OCI-LY7 (cell line): ENCODE data around the gene SHISA5. TPM values are rescaled to one million over a fixed set of nuclear protein-coding genes. Genes with fewer than 3 reads are reported as not detected.

ENCODE experiments used
- BruUV-seq: library from RNA; stranded (reverse); fragments of 400-500 nt; replicated peaks from 2 replicates; lab custom pipeline; 2021; lab: Mats Ljungman, UMichigan
- CTCF ChIA-PET: fragments of 300-600 bp; sonication (Branson Sonifier 250); formaldehyde crosslinking; loops from one replicate; lab custom pipeline; 2022; ENCODE audit warnings: antibody characterized with exemption; ENCODE audit not compliant: unreplicated experiment; lab: Charles Lee
- POLR2A ChIA-PET: fragments of 300-600 bp; sonication (Branson Sonifier 250); formaldehyde crosslinking; loops from one replicate; lab custom pipeline; 2022; ENCODE audit warnings: antibody characterized with exemption; lab: Charles Lee
- DNase-seq: peaks from one replicate; pipeline ENCODE4 v3.0.0-alpha.2; 2015; ENCODE audit warnings: low spot score
- H2AFZ ChIP-seq: fragments of 200-600 bp; sonication (generic), shearing (Covaris generic); 2 replicates; pipeline ENCODE4 v1.6.1; 2014; ENCODE audit warnings: mild to moderate bottlenecking, antibody characterized with exemption, low read length, moderate library complexity
- H3K27ac ChIP-seq: fragments of 200-600 bp; sonication (generic); 2 replicates; pipeline ENCODE4 v1.5.1; 2014; ENCODE audit warnings: mixed run types, low read depth, mild to moderate bottlenecking, moderate library complexity, low read length, inconsistent platforms; ENCODE audit not compliant: poor library complexity, severe bottlenecking
- H3K36me3 ChIP-seq: fragments of 200-600 bp; sonication (generic); 2 replicates; pipeline ENCODE4 v1.6.1; 2014; ENCODE audit warnings: mild to moderate bottlenecking, antibody characterized with exemption, low read length, moderate library complexity, mixed read lengths; ENCODE audit not compliant: insufficient read depth
- H3K4me1 ChIP-seq: fragments of 200-600 bp; sonication (generic); 2 replicates; pipeline ENCODE4 v1.5.1; 2014; ENCODE audit warnings: mild to moderate bottlenecking, low read length; ENCODE audit not compliant: insufficient read depth, poor library complexity, severe bottlenecking
- H3K4me2 ChIP-seq: fragments of 200-600 bp; sonication (generic); 2 replicates; pipeline ENCODE4 v1.6.1; 2014; ENCODE audit warnings: mild to moderate bottlenecking, low read length
- H3K4me3 ChIP-seq: fragments of 200-600 bp; sonication (generic); 2 replicates; pipeline ENCODE4 v1.5.1; 2014; ENCODE audit warnings: mild to moderate bottlenecking, low read depth, low read length; ENCODE audit not compliant: poor library complexity, severe bottlenecking
- H3K79me2 ChIP-seq: fragments of 200-600 bp; sonication (generic); 2 replicates; pipeline ENCODE4 v1.6.1; 2016; ENCODE audit warnings: low read depth, mild to moderate bottlenecking, low read length, moderate library complexity, mixed read lengths; ENCODE audit not compliant: insufficient read depth
- H3K9me2 ChIP-seq: fragments of 200-600 bp; sonication (generic); 2 replicates; pipeline ENCODE4 v1.6.1; 2016; ENCODE audit warnings: mild to moderate bottlenecking, low read length, mixed read lengths; ENCODE audit not compliant: insufficient read depth
- H3K9me3 ChIP-seq: fragments of 200-600 bp; sonication (generic); 2 replicates; pipeline ENCODE4 v1.6.1; 2014; ENCODE audit warnings: mild to moderate bottlenecking, mixed run types, low read length, mixed read lengths
- H4K20me1 ChIP-seq: fragments of 200-600 bp; sonication (generic); 2 replicates; pipeline ENCODE4 v1.6.1; 2014; ENCODE audit warnings: mild to moderate bottlenecking, antibody characterized with exemption, low read length, moderate library complexity, mixed read lengths; ENCODE audit not compliant: insufficient read depth
- EZH2phosphoT487 ChIP-seq: fragments of 200-600 bp; sonication (generic); IDR thresholded peaks from 2 replicates; pipeline ENCODE4 v1.6.1; 2018; ENCODE audit warnings: low read depth, borderline replicate concordance, mild to moderate bottlenecking, mixed run types, antibody characterized with exemption, low read length, moderate library complexity, mixed read lengths
- intact Hi-C: fragments of 100-400 bp; cut with micrococcal nuclease; formaldehyde crosslinking; loops from one replicate; pipeline ENCODE4 v1.10.0; 2022; ENCODE audit not compliant: unreplicated experiment
- total RNA-seq, 2 experiments: library from RNA; depleted of rRNA in 1 of 2; stranded (reverse); fragments of >200 nt in 1 of 2; shearing (Covaris generic) in 1 of 2; gene quantifications; 2 replicates each; pipeline ENCODE4 v1.2.3, GENCODE V29; 2014 to 2022
- TF ChIP-seq, protein P1 (sequence below): fragments of 200-600 bp; sonication (generic); conservative IDR thresholded peaks from 2 replicates; pipeline ENCODE4 v1.5.1; 2014; ENCODE audit warnings: mild to moderate bottlenecking, antibody characterized with exemption, low read length, moderate library complexity, mixed read lengths

Gene SHISA5
- total RNA-seq, 2 experiments from 2014 or later: 97.3 to 102 TPM

DNA sequence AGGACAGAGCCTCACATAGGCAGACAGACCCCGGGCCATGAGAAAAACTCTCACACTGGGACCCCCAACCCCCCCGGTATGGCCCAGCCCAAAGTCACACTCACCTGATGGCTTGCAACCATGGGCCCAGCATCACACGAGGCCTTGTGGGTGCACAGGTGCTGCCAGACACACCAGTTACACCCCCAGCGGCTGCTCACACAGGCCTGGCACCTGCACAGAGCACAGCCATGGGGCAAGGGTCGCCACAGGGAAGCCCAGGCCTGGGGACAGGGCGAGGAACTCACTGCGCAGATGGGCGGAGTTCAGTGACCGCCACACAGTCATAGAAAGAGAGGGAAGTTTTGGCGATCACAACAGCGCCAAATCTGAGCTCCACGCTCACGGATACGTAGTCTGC lies 83.4 kb downstream of the SHISA5 start:
- H3K27ac ChIP-seq: no peak overlapping the region
- H4K20me1 ChIP-seq: no peaks in the 10 kb centered on the region
- no peaks in the 10 kb centered on the region for H3K36me3 ChIP-seq
- H3K9me2 ChIP-seq: no peaks in the 10 kb centered on the region
- H3K4me3 ChIP-seq: no peak overlapping the region
- H3K4me1 ChIP-seq: no peaks in the 10 kb centered on the region
- no peaks in the 10 kb centered on the region for H3K9me3 ChIP-seq
- CTCF ChIA-PET: no interaction called here
- no peak overlapping the region for H3K4me2 ChIP-seq
- no peak for TF ChIP-seq EZH2phosphoT487
- TF ChIP-seq, protein P1, sequence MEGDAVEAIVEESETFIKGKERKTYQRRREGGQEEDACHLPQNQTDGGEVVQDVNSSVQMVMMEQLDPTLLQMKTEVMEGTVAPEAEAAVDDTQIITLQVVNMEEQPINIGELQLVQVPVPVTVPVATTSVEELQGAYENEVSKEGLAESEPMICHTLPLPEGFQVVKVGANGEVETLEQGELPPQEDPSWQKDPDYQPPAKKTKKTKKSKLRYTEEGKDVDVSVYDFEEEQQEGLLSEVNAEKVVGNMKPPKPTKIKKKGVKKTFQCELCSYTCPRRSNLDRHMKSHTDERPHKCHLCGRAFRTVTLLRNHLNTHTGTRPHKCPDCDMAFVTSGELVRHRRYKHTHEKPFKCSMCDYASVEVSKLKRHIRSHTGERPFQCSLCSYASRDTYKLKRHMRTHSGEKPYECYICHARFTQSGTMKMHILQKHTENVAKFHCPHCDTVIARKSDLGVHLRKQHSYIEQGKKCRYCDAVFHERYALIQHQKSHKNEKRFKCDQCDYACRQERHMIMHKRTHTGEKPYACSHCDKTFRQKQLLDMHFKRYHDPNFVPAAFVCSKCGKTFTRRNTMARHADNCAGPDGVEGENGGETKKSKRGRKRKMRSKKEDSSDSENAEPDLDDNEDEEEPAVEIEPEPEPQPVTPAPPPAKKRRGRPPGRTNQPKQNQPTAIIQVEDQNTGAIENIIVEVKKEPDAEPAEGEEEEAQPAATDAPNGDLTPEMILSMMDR: no peak
- no peak for DNase-seq
- H3K79me2 ChIP-seq: no peaks in the 10 kb centered on the region
- intact Hi-C loops: loop anchor here (5.0 kb wide), 1 partner anchor 143 kb away; no protein-coding TSS in a partner anchor
- H2AFZ ChIP-seq: no peak overlapping the region
- no TSS peak for BruUV-seq
- POLR2A ChIA-PET: no interaction called here

DNA sequence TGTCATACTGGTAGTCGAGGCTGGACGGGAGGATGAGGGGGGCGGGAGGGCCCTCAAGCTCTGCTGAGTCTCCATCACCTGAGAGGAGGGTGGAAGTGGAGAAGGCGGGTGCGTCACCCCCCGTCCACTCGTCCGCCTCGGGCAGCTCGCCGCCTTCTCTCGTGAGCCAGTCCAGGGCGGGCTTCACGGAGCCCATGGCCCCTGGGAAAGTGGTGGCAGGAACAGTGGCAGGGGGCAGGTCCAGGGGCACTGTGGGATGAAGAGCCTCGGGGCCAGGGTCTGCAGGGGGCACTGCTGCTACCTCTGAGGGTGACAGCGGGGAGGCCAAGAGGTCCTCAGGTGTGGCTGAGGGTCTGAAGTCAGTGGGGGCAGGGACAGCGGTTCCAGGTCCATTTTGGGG lies 84.4 kb downstream of the SHISA5 start:
- Histone ChIP-seq H3K79me2 (no peaks in the 10 kb centered on the region), H3K4me1 (no peaks in the 10 kb centered on the region), H3K36me3 (no peaks in the 10 kb centered on the region), H3K9me3 (no peaks in the 10 kb centered on the region), H3K27ac (no peak overlapping the region), H3K9me2 (no peaks in the 10 kb centered on the region), H2AFZ (no peak overlapping the region), H3K4me3 (no peak overlapping the region), H4K20me1 (no peaks in the 10 kb centered on the region), H3K4me2 (no peak overlapping the region)
- intact Hi-C loops: no loop called here
- no peak for TF ChIP-seq EZH2phosphoT487
- TF ChIP-seq, protein P1: no peak
- no peak for DNase-seq
- ChIA-PET POLR2A (interaction anchor here (0.6 kb wide), 1 partner anchor 640 kb away, joined by 3 read pairs; no protein-coding TSS in a partner anchor), CTCF (no interaction called here)
- no TSS peak for BruUV-seq

- H3K4me1 ChIP-seq: no peaks in the 10 kb centered on the region
- no peaks in the 10 kb centered on the region for H3K79me2 ChIP-seq
- ChIA-PET CTCF (no interaction called here), POLR2A (interaction anchor here (0.6 to 0.9 kb wide), 3 partner anchors 12 to 640 kb away, joined by 3 read pairs; no protein-coding TSS in a partner anchor)
- BruUV-seq: no TSS peak
- H4K20me1 ChIP-seq: no peaks in the 10 kb centered on the region
- no peak for TF ChIP-seq EZH2phosphoT487
- TF ChIP-seq, protein P1: no peak
- no peak overlapping the region for H3K27ac ChIP-seq
- intact Hi-C loops: no loop called here
- H3K36me3 ChIP-seq: no peaks in the 10 kb centered on the region
- H2AFZ ChIP-seq: no peak overlapping the region
- DNase-seq: no peak
- no peaks in the 10 kb centered on the region for H3K9me3 ChIP-seq
- no peak overlapping the region for H3K4me3 ChIP-seq
- H3K4me2 ChIP-seq: no peak overlapping the region
- H3K9me2 ChIP-seq: no peaks in the 10 kb centered on the region
Measured at GRCh38 chr3:48419149-48419548, 84.8 kb downstream of the SHISA5 start.
